Adipocyte (in vitro differentiated cells): ENCODE results near the gene RPS25.
A peak's percentile ranks its signal among the peaks of the same experiment; 100 is the strongest.
"Not testable (repeated sequence)": the region's sequence is repeated elsewhere in the genome, so short reads cannot be mapped to it uniquely, and the experiment has no call there.

Experiments used
- DNase-seq: peaks from one replicate; pipeline ENCODE4 v3.0.0-alpha.2; 2015; ENCODE audit warnings: low read depth
- H3K27me3 ChIP-seq: replicated peaks from 2 replicates; pipeline ENCODE4 v1.7.0; 2013; ENCODE audit warnings: mild to moderate bottlenecking, low read length, moderate library complexity; ENCODE audit not compliant: control insufficient read depth, insufficient read depth
- H3K36me3 ChIP-seq: 2 replicates; pipeline ENCODE4 v1.7.0; 2013; ENCODE audit warnings: low read length, mild to moderate bottlenecking, moderate library complexity; ENCODE audit not compliant: control insufficient read depth, insufficient read depth, severe bottlenecking
- H3K4me1 ChIP-seq: 2 replicates; pipeline ENCODE4 v1.7.0; 2013; ENCODE audit warnings: mild to moderate bottlenecking, low read length, moderate library complexity; ENCODE audit not compliant: control insufficient read depth, insufficient read depth
- H3K4me3 ChIP-seq: 2 replicates; pipeline ENCODE4 v1.7.0; 2013; ENCODE audit warnings: mild to moderate bottlenecking, low read length, moderate library complexity
- H3K9ac ChIP-seq: 2 replicates; pipeline ENCODE4 v1.7.0; 2013; ENCODE audit warnings: mild to moderate bottlenecking, low read length, moderate library complexity
- H3K9me3 ChIP-seq: 2 replicates; pipeline ENCODE4 v1.7.0; 2013; ENCODE audit warnings: mild to moderate bottlenecking, low read length, moderate library complexity; ENCODE audit not compliant: control insufficient read depth

Gene RPS25

GRCh38 chr11:118988280-118988679, 29.9 kb downstream of the RPS25 start:
- Histone ChIP-seq H3K4me3 (no peak overlapping the region), H3K4me1 (no peaks in the 10 kb centered on the region), H3K27me3 (no peaks in the 10 kb centered on the region), H3K36me3 (no peaks in the 10 kb centered on the region), H3K9ac (no peak overlapping the region), H3K9me3 (no peaks in the 10 kb centered on the region)
- DNase-seq = no peak

GRCh38 chr11:118984825-118985224, 33.3 kb downstream of the RPS25 start:
- Histone ChIP-seq H3K4me3 (no peak overlapping the region), H3K27me3 (peaks cover 6% of the 10 kb centered on the region), H3K36me3 (no peaks in the 10 kb centered on the region), H3K4me1 (peaks cover 8% of the 10 kb centered on the region), H3K9ac (no peak overlapping the region), H3K9me3 (no peaks in the 10 kb centered on the region)
- DNase-seq = no peak

- H3K4me3 ChIP-seq, H3K9ac ChIP-seq, H3K36me3 ChIP-seq, H3K4me1 ChIP-seq, DNase-seq, H3K9me3 ChIP-seq: not testable (repeated sequence)
- H3K27me3 ChIP-seq = peaks cover 11% of the 10 kb centered on the region
These were observed 33.8 kb downstream of the RPS25 start for GRCh38 chr11:118984337-118984736.

GRCh38 chr11:118980191-118980881, 37.8 kb downstream of the RPS25 start:
- Histone ChIP-seq H3K27me3 (peaks cover 27% of the 10 kb centered on the region), H3K4me3 (peak overlapping the region; percentile 74), H3K9me3 (no peaks in the 10 kb centered on the region), H3K36me3 (no peaks in the 10 kb centered on the region), H3K9ac (peak overlapping the region; percentile 30), H3K4me1 (peaks cover 8% of the 10 kb centered on the region)
- no peak for DNase-seq

GRCh38 chr11:118979434-118979833, 38.7 kb downstream of the RPS25 start:
- no peaks in the 10 kb centered on the region for H3K9me3 ChIP-seq
- DNase-seq = no peak
- peaks cover 8% of the 10 kb centered on the region for H3K4me1 ChIP-seq
- no peaks in the 10 kb centered on the region for H3K36me3 ChIP-seq
- peaks cover 36% of the 10 kb centered on the region for H3K27me3 ChIP-seq
- no peak overlapping the region for H3K9ac ChIP-seq
- no peak overlapping the region for H3K4me3 ChIP-seq

GRCh38 chr11:118975771-118976709, 42.1 kb downstream of the RPS25 start:
- Histone ChIP-seq H3K9me3 (no peaks in the 10 kb centered on the region), H3K27me3 (peaks cover 43% of the 10 kb centered on the region), H3K36me3 (no peaks in the 10 kb centered on the region), H3K4me3 (no peak overlapping the region), H3K4me1 (peaks cover 8% of the 10 kb centered on the region), H3K9ac (no peak overlapping the region)
- DNase-seq = no peak

GRCh38 chr11:118973985-118974384, 44.2 kb downstream of the RPS25 start:
- Histone ChIP-seq H3K27me3 (peaks cover 32% of the 10 kb centered on the region), H3K9ac (no peak overlapping the region), H3K9me3 (no peaks in the 10 kb centered on the region)

GRCh38 chr11:118971646-118972045, 46.5 kb downstream of the RPS25 start, which contains the start of gene FOXR1:
FOXR1 (plus strand) TSS chr11:118971761; CDS start chr11:118971932, 171 bp downstream.
- Histone ChIP-seq H3K9me3 (no peaks in the 10 kb centered on the region), H3K27me3 (peaks cover 27% of the 10 kb centered on the region), H3K9ac (no peak within 1 kb of the TSS), H3K4me3 (no peak within 1 kb of the TSS), H3K36me3 (no peaks in the 10 kb centered on the region), H3K4me1 (no peaks in the 10 kb centered on the region)
- no peak for DNase-seq

More at GRCh38 chr11:118973985-118974384, 44.2 kb downstream of the RPS25 start:
- H3K36me3 ChIP-seq = no peaks in the 10 kb centered on the region
- H3K4me1 ChIP-seq = no peaks in the 10 kb centered on the region
- no peak for DNase-seq
- no peak overlapping the region for H3K4me3 ChIP-seq

GRCh38 chr11:118969508-118969907, 48.6 kb downstream of the RPS25 start:
- not testable (repeated sequence) for H3K9me3 ChIP-seq, DNase-seq, H3K36me3 ChIP-seq, H3K4me1 ChIP-seq, H3K9ac ChIP-seq, H3K4me3 ChIP-seq
- H3K27me3 ChIP-seq = peaks cover 14% of the 10 kb centered on the region
